Astrocyte of the cerebellum (primary cell): ENCODE results near the gene TRIM24.

Experiments
- DNase-seq: peaks from one replicate; pipeline ENCODE4 v3.0.0-alpha.2; 2011; ENCODE audit warnings: low read depth
- H3K4me3 ChIP-seq: 2 replicates; pipeline ENCODE4 v1.5.1; 2011; ENCODE audit warnings: mild to moderate bottlenecking, low read depth, low read length, moderate library complexity
- CTCF ChIP-seq: IDR thresholded peaks from 2 replicates; pipeline ENCODE4 v1.5.1; 2012; ENCODE audit warnings: low read length, low read depth, moderate library complexity, mild to moderate bottlenecking; ENCODE audit errors: missing control alignments
- in situ Hi-C: cut with HindIII; loops from 2 replicates; pipeline ENCODE4 v1.10.0; 2017; ENCODE audit warnings: low sequenced_read_pairs

The TRIM24 gene

GRCh38 chr7:138568655-138569054 is 108.6 kb downstream of the TRIM24 start:
- in situ Hi-C loops = no loop called here
- no peak for TF ChIP-seq CTCF
- no peak for DNase-seq
- H3K4me3 ChIP-seq = no peak overlapping the region

GRCh38 chr7:138569418-138569817 is 109.4 kb downstream of the TRIM24 start:
- H3K4me3 ChIP-seq = no peak overlapping the region
- no peak for TF ChIP-seq CTCF
- no peak for DNase-seq
- in situ Hi-C loops = no loop called here

- in situ Hi-C loops = no loop called here
- TF ChIP-seq CTCF = no peak
- no peak overlapping the region for H3K4me3 ChIP-seq
- no peak for DNase-seq
These were observed 110.7 kb downstream of the TRIM24 start for GRCh38 chr7:138570715-138571114.

GRCh38 chr7:138573741-138574140 is 113.7 kb downstream of the TRIM24 start:
- in situ Hi-C loops = no loop called here
- H3K4me3 ChIP-seq = no peak overlapping the region
- no peak for TF ChIP-seq CTCF
- no peak for DNase-seq

- TF ChIP-seq CTCF = no peak
- in situ Hi-C loops = no loop called here
- no peak for DNase-seq
- no peak overlapping the region for H3K4me3 ChIP-seq
These were observed 115.9 kb downstream of the TRIM24 start for GRCh38 chr7:138575897-138576428.

- TF ChIP-seq CTCF = no peak
- in situ Hi-C loops = no loop called here
- no peak overlapping the region for H3K4me3 ChIP-seq
- no peak for DNase-seq
These were observed 119.1 kb downstream of the TRIM24 start for GRCh38 chr7:138579136-138579535.

- in situ Hi-C loops = no loop called here
- no peak for DNase-seq
- H3K4me3 ChIP-seq = no peak overlapping the region
- TF ChIP-seq CTCF = no peak
These were observed 119.6 kb downstream of the TRIM24 start for GRCh38 chr7:138579671-138580070.
